ENCODE results near the gene DAD1. TPM values are rescaled to one million over a fixed set of nuclear protein-coding genes. Genes with fewer than 3 reads are reported as not detected.

Gene DAD1
- total RNA-seq, 4 donors from 2014 or later, result 52.0 to 173 (median 123) TPM

DNA sequence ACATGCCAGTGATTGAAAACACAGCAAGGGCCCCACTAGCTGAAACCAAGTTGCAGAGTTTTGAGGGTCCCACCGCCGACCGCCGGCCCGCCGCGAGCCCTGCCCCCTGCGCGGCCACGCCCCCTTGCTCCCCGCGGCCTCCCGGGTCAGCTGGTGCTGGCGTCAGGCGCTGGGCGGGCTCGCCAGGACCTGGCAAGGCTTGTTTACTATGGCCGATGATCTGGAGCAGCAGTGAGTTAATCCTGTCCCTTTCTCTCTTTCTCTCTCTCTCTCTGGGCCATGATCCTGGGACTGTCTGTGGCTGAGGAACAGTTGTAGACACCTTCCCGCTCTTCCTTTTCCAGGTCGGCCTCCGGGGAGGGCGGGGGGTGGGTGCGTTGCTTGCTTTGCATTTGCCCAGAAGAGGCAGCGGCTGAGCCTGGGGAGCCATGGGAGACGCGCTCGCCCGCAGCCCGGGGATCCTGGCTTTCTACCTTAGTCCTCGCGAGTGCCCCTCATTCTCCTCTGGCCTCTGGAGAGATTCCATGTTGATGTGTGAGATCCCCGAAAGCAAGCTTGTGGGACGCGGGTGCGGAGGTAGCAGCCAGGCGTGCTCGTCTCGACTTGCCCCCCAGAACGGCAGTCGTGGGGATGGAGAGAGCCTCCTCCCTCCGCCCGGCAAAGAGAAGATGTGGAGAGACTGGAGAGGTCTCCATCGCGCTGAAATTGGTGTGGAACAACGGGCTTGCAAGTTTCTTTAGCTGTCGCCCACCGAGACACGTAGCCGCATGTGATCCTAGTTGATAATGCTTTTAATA lies 9.3 kb upstream of the DAD1 start, which contains the start of gene ABHD4:
ABHD4 (plus strand) TSS at position 202 of the 797 bp plus-strand sequence; CDS start at position 209, 7 bp downstream.
- no peaks in the 10 kb centered on the region for H3K27me3 ChIP-seq
- TF ChIP-seq, protein P1, sequence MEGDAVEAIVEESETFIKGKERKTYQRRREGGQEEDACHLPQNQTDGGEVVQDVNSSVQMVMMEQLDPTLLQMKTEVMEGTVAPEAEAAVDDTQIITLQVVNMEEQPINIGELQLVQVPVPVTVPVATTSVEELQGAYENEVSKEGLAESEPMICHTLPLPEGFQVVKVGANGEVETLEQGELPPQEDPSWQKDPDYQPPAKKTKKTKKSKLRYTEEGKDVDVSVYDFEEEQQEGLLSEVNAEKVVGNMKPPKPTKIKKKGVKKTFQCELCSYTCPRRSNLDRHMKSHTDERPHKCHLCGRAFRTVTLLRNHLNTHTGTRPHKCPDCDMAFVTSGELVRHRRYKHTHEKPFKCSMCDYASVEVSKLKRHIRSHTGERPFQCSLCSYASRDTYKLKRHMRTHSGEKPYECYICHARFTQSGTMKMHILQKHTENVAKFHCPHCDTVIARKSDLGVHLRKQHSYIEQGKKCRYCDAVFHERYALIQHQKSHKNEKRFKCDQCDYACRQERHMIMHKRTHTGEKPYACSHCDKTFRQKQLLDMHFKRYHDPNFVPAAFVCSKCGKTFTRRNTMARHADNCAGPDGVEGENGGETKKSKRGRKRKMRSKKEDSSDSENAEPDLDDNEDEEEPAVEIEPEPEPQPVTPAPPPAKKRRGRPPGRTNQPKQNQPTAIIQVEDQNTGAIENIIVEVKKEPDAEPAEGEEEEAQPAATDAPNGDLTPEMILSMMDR (IDR thresholded peaks at IDR 0.05), result peak in 1 of 6 experiments; percentile 5
- peak; percentile 67 to 89 for TF ChIP-seq POLR2A (IDR thresholded peaks at IDR 0.05)

DNA sequence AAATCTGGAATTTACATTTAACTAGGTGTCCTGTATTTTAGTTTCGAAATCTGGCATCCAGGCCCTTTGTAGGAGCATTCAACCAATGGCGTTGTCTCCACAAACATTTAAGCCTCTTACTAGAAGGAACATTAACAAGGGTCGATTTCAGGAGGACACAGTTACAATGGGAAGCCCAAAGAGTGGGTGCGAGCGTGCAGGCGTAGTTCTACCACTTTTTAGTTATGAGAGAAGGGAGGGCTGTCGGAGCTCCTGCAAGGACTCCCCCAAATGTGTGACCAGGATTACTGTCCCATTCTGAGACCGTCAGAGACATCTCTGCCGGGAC lies 8.7 kb upstream of the DAD1 start:
- H3K9me3 ChIP-seq, result no peaks in the 10 kb centered on the region
- DNase-seq, result peak in 1 of 3 donors; percentile 60
- TF ChIP-seq, protein P1 (IDR thresholded peaks at IDR 0.05), result no peak
- TF ChIP-seq POLR2A (IDR thresholded peaks at IDR 0.05), result no peak
- peaks cover 0 to 10% (median 2%) of the 10 kb centered on the region in 4 donors for H3K4me1 ChIP-seq
- peak overlapping the region; percentile 76 to 90 (median 86) for H3K27ac ChIP-seq
- H3K36me3 ChIP-seq, result peaks cover 0 to 12% (median 0%) of the 10 kb centered on the region in 3 donors
- H3K4me3 ChIP-seq, result peak overlapping the region; percentile 59 to 91 (median 78)
- H3K27me3 ChIP-seq, result no peaks in the 10 kb centered on the region

More for the DNA sequence above, 9.3 kb upstream of the DAD1 start, which contains the start of gene ABHD4:
- DNase-seq, result peak; percentile 84 to 93 (median 90)
- Histone ChIP-seq H3K9me3 (no peaks in the 10 kb centered on the region), H3K4me3 (peak within 1 kb of the TSS; percentile 59 to 91 (median 78)), H3K27ac (peak within 1 kb of the TSS; percentile 76 to 90 (median 86)), H3K4me1 (peaks cover 0 to 10% (median 2%) of the 10 kb centered on the region in 4 donors), H3K36me3 (peaks cover 0 to 17% (median 0%) of the 10 kb centered on the region in 3 donors)

DNA sequence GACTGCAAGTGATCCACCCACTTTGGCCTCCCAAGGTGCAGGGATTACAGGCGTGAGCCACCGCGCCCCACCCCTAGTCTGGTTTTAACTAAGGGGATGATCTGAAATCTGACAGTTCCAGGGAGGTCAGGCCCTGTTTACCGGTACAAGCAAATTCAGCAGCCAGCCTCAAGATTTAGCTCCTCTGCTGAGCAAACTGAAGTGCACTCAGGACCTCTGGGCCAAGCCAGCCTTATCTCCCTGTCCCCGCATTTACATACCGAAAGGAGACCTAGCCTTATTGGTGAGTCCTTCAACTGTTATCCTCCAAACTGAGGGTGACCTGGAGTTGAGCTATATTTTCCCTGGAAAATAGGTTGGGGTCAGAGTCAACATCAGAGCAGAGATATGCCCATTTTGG lies 8.2 kb upstream of the DAD1 start:
- peaks cover 0 to 7% (median 0%) of the 10 kb centered on the region in 3 donors for H3K36me3 ChIP-seq
- H3K27me3 ChIP-seq, result no peaks in the 10 kb centered on the region
- no peak for TF ChIP-seq POLR2A (IDR thresholded peaks at IDR 0.05)
- TF ChIP-seq, protein P1 (IDR thresholded peaks at IDR 0.05), result no peak
- no peaks in the 10 kb centered on the region for H3K9me3 ChIP-seq
- no peak for DNase-seq
- peak overlapping the region in 1 of 4 donors; percentile 90 for H3K27ac ChIP-seq
- peaks cover 0 to 10% (median 2%) of the 10 kb centered on the region in 4 donors for H3K4me1 ChIP-seq
- peak overlapping the region in 1 of 4 donors; percentile 91 for H3K4me3 ChIP-seq

DNA sequence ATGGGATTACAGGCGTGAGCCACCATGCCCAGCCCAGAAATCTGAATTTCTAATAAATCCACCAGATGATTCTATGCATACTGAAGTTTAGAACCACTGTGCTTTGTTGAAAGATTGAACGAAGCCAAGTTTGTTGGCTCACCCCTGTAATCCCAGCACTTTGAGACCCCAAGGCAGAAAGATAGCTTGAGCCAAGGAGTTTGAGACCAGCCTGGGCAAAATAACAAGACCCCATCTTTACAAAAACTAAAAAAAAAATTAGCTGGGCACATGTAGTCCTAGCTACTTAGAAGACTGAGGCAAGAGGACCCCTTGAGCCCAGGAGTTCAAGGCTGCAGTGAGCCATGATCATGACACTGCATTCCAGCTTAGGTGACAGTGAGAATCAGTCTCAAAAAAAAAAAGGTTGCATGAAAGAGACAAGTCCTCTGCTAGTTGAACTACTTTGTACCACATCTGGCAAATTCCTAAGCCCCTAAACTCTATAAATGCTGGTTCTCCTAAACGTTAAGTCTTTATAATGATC lies 7.4 kb upstream of the DAD1 start:
- no peak for DNase-seq
- Histone ChIP-seq H3K27me3 (no peaks in the 10 kb centered on the region), H3K27ac (no peak overlapping the region), H3K4me1 (peaks cover 0 to 10% (median 2%) of the 10 kb centered on the region in 4 donors), H3K9me3 (no peaks in the 10 kb centered on the region), H3K36me3 (no peaks in the 10 kb centered on the region), H3K4me3 (no peak overlapping the region)
- no peak for TF ChIP-seq POLR2A (IDR thresholded peaks at IDR 0.05)
- TF ChIP-seq, protein P1 (IDR thresholded peaks at IDR 0.05), result no peak

DNA sequence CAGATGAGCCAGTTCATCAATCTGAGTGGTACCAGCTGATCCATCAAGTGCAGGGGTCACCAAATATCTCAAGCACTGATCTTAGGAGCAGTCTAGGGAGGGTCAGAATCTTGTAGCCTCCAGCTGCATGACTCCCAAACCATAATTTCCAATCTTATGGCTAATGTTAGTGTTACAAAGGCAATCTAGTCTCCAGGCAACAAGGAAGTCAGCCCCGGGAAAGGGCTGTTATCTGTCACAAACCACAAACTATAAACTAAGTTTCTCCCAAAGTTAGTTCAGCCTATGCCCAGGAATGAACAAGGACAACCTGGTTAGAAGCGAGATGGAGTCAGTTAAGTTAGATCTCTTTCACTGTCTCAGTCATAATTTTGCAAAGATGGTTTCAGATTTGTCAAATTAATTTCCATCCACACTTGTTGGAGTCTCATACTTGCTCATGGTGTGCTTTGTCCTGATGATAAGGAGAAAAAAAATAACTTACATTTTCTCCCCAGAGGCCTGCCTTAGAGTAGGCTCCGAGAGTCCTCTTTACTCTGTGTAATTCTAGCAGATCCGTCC lies 5.2 kb upstream of the DAD1 start:
- DNase-seq, result no peak
- H3K27ac ChIP-seq, result no peak overlapping the region
- peaks cover 0 to 13% (median 4%) of the 10 kb centered on the region in 4 donors for H3K4me1 ChIP-seq
- TF ChIP-seq, protein P1 (IDR thresholded peaks at IDR 0.05), result no peak
- no peak for TF ChIP-seq POLR2A (IDR thresholded peaks at IDR 0.05)
- no peak overlapping the region for H3K4me3 ChIP-seq
- H3K9me3 ChIP-seq, result no peaks in the 10 kb centered on the region
- no peaks in the 10 kb centered on the region for H3K27me3 ChIP-seq
- H3K36me3 ChIP-seq, result no peaks in the 10 kb centered on the region
